HCT116 (cell line): ENCODE data around the gene IL20RA. TPM values are rescaled to one million over a fixed set of nuclear protein-coding genes. Genes with fewer than 3 reads are reported as not detected.

ENCODE experiments used
- ATAC-seq: fragments of 200-7000 bp; cut with Tn5 transposase; 2 replicates; pipeline ENCODE4 v1.9.1; 2020; ENCODE audit warnings: mild to moderate bottlenecking, moderate library complexity
- BruUV-seq: library from RNA; stranded (reverse); fragments of 400-500 nt; replicated peaks from 2 replicates; lab custom pipeline; 2021; lab: Mats Ljungman, UMichigan
- CTCF ChIA-PET: fragments of 300-600 bp; sonication (Branson Sonifier 250); formaldehyde crosslinking; loops from one replicate; lab custom pipeline; 2021; ENCODE audit warnings: antibody characterized with exemption; lab: Charles Lee
- POLR2A ChIA-PET: fragments of 300-600, 350-600 bp; sonication (Branson Sonifier 250); formaldehyde crosslinking; loops from one replicate; lab custom pipeline; 2021; ENCODE audit warnings: antibody characterized with exemption; lab: Charles Lee
- RAD21 ChIA-PET, 2 experiments: fragments of 300-600 bp; sonication (Branson Sonifier 250); formaldehyde crosslinking; loops; one replicate each; lab custom pipeline; 2023; ENCODE audit warnings: low total read pairs in 2 of 2; ENCODE audit not compliant: uncharacterized antibody in 2 of 2, unreplicated experiment in 2 of 2, low non-redundant PET in 1 of 2; lab: Charles Lee
- DNase-seq: peaks from one replicate; pipeline ENCODE4 v3.0.0-alpha.2; 2010; ENCODE audit warnings: low read depth, low spot score
- H2AFZ ChIP-seq: fragments of 200-600 bp; shearing (Covaris generic), sonication (generic); 2 replicates; pipeline ENCODE4 v1.6.1; 2017; ENCODE audit warnings: low read depth, mixed run types, mixed read lengths, antibody characterized with exemption, low read length; ENCODE audit not compliant: poor library complexity, severe bottlenecking
- H3K27ac ChIP-seq: 2 replicates; pipeline ENCODE4 v1.5.1; 2012; ENCODE audit warnings: low read depth, low read length
- H3K27me3 ChIP-seq: fragments of 200-600 bp; sonication (generic); 2 replicates; pipeline ENCODE4 v1.6.1; 2016; ENCODE audit warnings: mixed run types, low read length, mixed read lengths; ENCODE audit not compliant: insufficient read depth
- H3K36me3 ChIP-seq, 2 experiments: fragments of 200-500 bp in 1 of 2; fragments of 200-600 bp in 1 of 2; sonication (Bioruptor generic) in 1 of 2; sonication (generic) in 1 of 2; 2 replicates each; pipeline versions ENCODE4 v1.5.1 to v1.6.1; 2014 to 2016; ENCODE audit warnings: low read length in 2 of 2, inconsistent platforms in 1 of 2, mixed read lengths in 1 of 2, mixed run types in 1 of 2; ENCODE audit not compliant: insufficient read depth in 2 of 2, control insufficient read depth in 1 of 2
- H3K4me1 ChIP-seq, 2 experiments: fragments of 200-600 bp in 1 of 2; sonication (generic) in 1 of 2; 2 replicates each; pipeline versions ENCODE4 v1.5.1 to v1.6.1; 2012 to 2017; ENCODE audit warnings: low read length in 2 of 2, inconsistent platforms in 1 of 2, mild to moderate bottlenecking in 1 of 2, mixed read lengths in 1 of 2, mixed run types in 1 of 2, moderate library complexity in 1 of 2; ENCODE audit not compliant: insufficient read depth in 2 of 2, control insufficient read depth in 1 of 2
- H3K4me2 ChIP-seq: fragments of 200-600 bp; sonication (generic); 2 replicates; pipeline ENCODE4 v1.6.1; 2017; ENCODE audit warnings: mixed run types, low read length, mixed read lengths
- H3K4me3 ChIP-seq, 2 experiments: fragments of 200-600 bp in 1 of 2; sonication (generic) in 1 of 2; replicated peaks in 1 of 2; 2 replicates each; pipeline ENCODE4 v1.5.1; 2011 to 2016; ENCODE audit warnings: low read length in 2 of 2, control low read depth in 1 of 2, low read depth in 1 of 2, mild to moderate bottlenecking in 1 of 2, mixed read lengths in 1 of 2, mixed run types in 1 of 2
- H3K79me2 ChIP-seq: fragments of 200-600 bp; sonication (generic); 2 replicates; pipeline ENCODE4 v1.6.1; 2017; ENCODE audit warnings: mild to moderate bottlenecking, mixed run types, low read length, moderate library complexity, mixed read lengths; ENCODE audit not compliant: insufficient read depth
- H3K9ac ChIP-seq: fragments of 200-600 bp; sonication (generic); 2 replicates; pipeline ENCODE4 v1.6.1; 2016; ENCODE audit warnings: low read length, mixed read lengths
- H3K9me2 ChIP-seq: fragments of 200-600 bp; sonication (generic), shearing (Covaris generic); 2 replicates; pipeline ENCODE4 v1.6.1; 2017; ENCODE audit warnings: mixed run types, mild to moderate bottlenecking, moderate library complexity; ENCODE audit not compliant: insufficient read depth
- H3K9me3 ChIP-seq, 2 experiments: fragments of 200-500 bp in 1 of 2; fragments of 200-600 bp in 1 of 2; sonication (Bioruptor generic) in 1 of 2; sonication (generic) in 1 of 2; 2 replicates each; pipeline ENCODE4 v1.6.1; 2014 to 2017; ENCODE audit warnings: low read length in 2 of 2, mixed read lengths in 2 of 2, inconsistent platforms in 1 of 2, low read depth in 1 of 2, mild to moderate bottlenecking in 1 of 2, mixed run types in 1 of 2, moderate library complexity in 1 of 2; ENCODE audit not compliant: control insufficient read depth in 1 of 2, insufficient read depth in 1 of 2
- H4K20me1 ChIP-seq: fragments of 200-600 bp; sonication (generic), shearing (Covaris generic); 2 replicates; pipeline ENCODE4 v1.6.1; 2017; ENCODE audit warnings: mixed run types, mild to moderate bottlenecking, moderate library complexity; ENCODE audit not compliant: insufficient read depth
- ATF3 ChIP-seq: IDR thresholded peaks from 2 replicates; pipeline ENCODE4 v1.6.1; 2012
- CBX3 ChIP-seq: IDR thresholded peaks from 2 replicates; pipeline ENCODE4 v1.6.1; 2012; ENCODE audit warnings: low read depth
- CEBPB ChIP-seq: IDR thresholded peaks from 2 replicates; pipeline ENCODE4 v1.6.1; 2012; ENCODE audit warnings: low read depth
- CTCF ChIP-seq, 3 experiments: fragments of 200-600 bp in 1 of 3; sonication (generic) in 1 of 3; IDR thresholded peaks in 2 of 3; conservative IDR thresholded peaks in 1 of 3; 2 replicates each; pipeline ENCODE4 v1.5.1; 2012 to 2017; ENCODE audit warnings: low read depth in 2 of 3, low read length in 2 of 3, antibody characterized with exemption in 1 of 3, borderline replicate concordance in 1 of 3, control low read depth in 1 of 3, mild to moderate bottlenecking in 1 of 3, mixed read lengths in 1 of 3, mixed run types in 1 of 3, moderate library complexity in 1 of 3; ENCODE audit not compliant: insufficient read depth in 1 of 3
- EGR1 ChIP-seq: IDR thresholded peaks from 2 replicates; pipeline ENCODE4 v1.6.1; 2012; ENCODE audit warnings: low read depth
- ELF1 ChIP-seq: IDR thresholded peaks from 2 replicates; pipeline ENCODE4 v1.6.1; 2012; ENCODE audit warnings: low read depth, borderline replicate concordance
- EZH2 ChIP-seq: fragments of 200-600 bp; sonication (generic); IDR thresholded peaks from 2 replicates; pipeline ENCODE4 v1.6.1; 2017; ENCODE audit warnings: antibody characterized with exemption, mixed run types
- EZH2phosphoT487 ChIP-seq: fragments of 200-600 bp; IDR thresholded peaks from 2 replicates; pipeline ENCODE4 v1.6.1; 2018; ENCODE audit warnings: antibody characterized with exemption, borderline replicate concordance
- MAX ChIP-seq: IDR thresholded peaks from 2 replicates; pipeline ENCODE4 v1.6.1; 2012
- POLR2A ChIP-seq: IDR thresholded peaks from 2 replicates; pipeline ENCODE4 v1.7.0; 2011; ENCODE audit warnings: borderline replicate concordance; ENCODE audit not compliant: insufficient read depth, insufficient read length; ENCODE audit errors: extremely low read depth
- POLR2AphosphoS5 ChIP-seq: IDR thresholded peaks from 2 replicates; pipeline ENCODE4 v1.6.1; 2011; ENCODE audit warnings: mild to moderate bottlenecking, low read depth, low read length, moderate library complexity
- REST ChIP-seq: IDR thresholded peaks from 2 replicates; pipeline ENCODE4 v1.6.1; 2012; ENCODE audit warnings: low read depth
- SP1 ChIP-seq: IDR thresholded peaks from 2 replicates; pipeline ENCODE4 v1.6.1; 2012; ENCODE audit warnings: low read depth
- SRF ChIP-seq: IDR thresholded peaks from 2 replicates; pipeline ENCODE4 v1.6.1; 2012; ENCODE audit warnings: low read depth
- TCF7L2 ChIP-seq: IDR thresholded peaks from 2 replicates; pipeline ENCODE4 v1.7.0; 2011; ENCODE audit warnings: borderline replicate concordance, inconsistent platforms; ENCODE audit not compliant: insufficient read depth, insufficient read length; ENCODE audit errors: extremely low read depth
- ZBTB33 ChIP-seq: IDR thresholded peaks from 2 replicates; pipeline ENCODE4 v1.6.1; 2011; ENCODE audit warnings: mild to moderate bottlenecking, low read length, moderate library complexity; ENCODE audit not compliant: insufficient replicate concordance; ENCODE audit errors: extremely low read depth
- ZNF274 ChIP-seq: fragments of 200-500 bp; sonication (Bioruptor generic); IDR thresholded peaks from 2 replicates; pipeline ENCODE4 v1.6.1; 2014; ENCODE audit warnings: mild to moderate bottlenecking, low read depth, low read length, inconsistent platforms
- intact Hi-C: fragments of 100-400 bp; cut with micrococcal nuclease; formaldehyde crosslinking; loops from 2 replicates; pipeline ENCODE4 v1.10.0; 2022
- total RNA-seq: library from RNA; stranded (reverse); gene quantifications from one replicate; pipeline ENCODE4 v1.2.1, GENCODE V29; 2021; ENCODE audit not compliant: unreplicated experiment

IL20RA gene
- total RNA-seq, 1 experiment from 2014 or later: 1.1 TPM

GRCh38 chr6:136950436-136951126, 94.2 kb downstream of the IL20RA start:
- Histone ChIP-seq H3K4me1 (no peaks in the 10 kb centered on the region), H3K27me3 (no peaks in the 10 kb centered on the region)
- TF ChIP-seq EZH2: no peak
- no peak for TF ChIP-seq CEBPB
- no peak for TF ChIP-seq MAX
- TF ChIP-seq CBX3: no peak
- TF ChIP-seq SP1: no peak
- no peak for TF ChIP-seq SRF
- TF ChIP-seq ZNF274: no peak
- no peak for TF ChIP-seq TCF7L2
- no peak for TF ChIP-seq ELF1
- no peak for TF ChIP-seq ATF3
- TF ChIP-seq EZH2phosphoT487: no peak
- no peak for TF ChIP-seq POLR2AphosphoS5
- no peak for TF ChIP-seq ZBTB33
- TF ChIP-seq EGR1: no peak
- no peak for TF ChIP-seq POLR2A
- TF ChIP-seq CTCF (IDR thresholded peaks at IDR 0.05 in 2 of 3, conservative IDR thresholded peaks at IDR 0.05 in 1 of 3; ENCODE audit: borderline replicate concordance in 1 of 3, insufficient read depth in 1 of 3, low read depth in 2 of 3, low read length in 2 of 3): no peak
- no peak for TF ChIP-seq REST
- TF ChIP-seq, all 23 proteins: peak for 0
- ChIA-PET POLR2A (no interaction called here), RAD21 (no interaction called here), CTCF (no interaction called here)
- no peaks in the 10 kb centered on the region for H3K9me3 ChIP-seq
- H3K9ac ChIP-seq: no peak overlapping the region
- ATAC-seq (no peak), DNase-seq (no peak)
- H3K27ac ChIP-seq: no peak overlapping the region
- no peak overlapping the region for H3K4me3 ChIP-seq
- H3K36me3 ChIP-seq: no peaks in the 10 kb centered on the region
- no peak overlapping the region for H2AFZ ChIP-seq
- no peak overlapping the region for H3K4me2 ChIP-seq
- H4K20me1 ChIP-seq: no peaks in the 10 kb centered on the region
- H3K79me2 ChIP-seq: no peaks in the 10 kb centered on the region
- intact Hi-C loops: no loop called here
- no peaks in the 10 kb centered on the region for H3K9me2 ChIP-seq
- no TSS peak for BruUV-seq
